ENCODE results near the gene CUL7. TPM values are rescaled to one million over a fixed set of nuclear protein-coding genes. Genes with fewer than 3 reads are reported as not detected.
A peak's percentile ranks its signal among the peaks of the same experiment; 100 is the strongest.

Gene CUL7
- total and polyA plus RNA-seq, 9 of the 15 experiments (the other 6 are each of a cell fraction or from before 2014, with no cell fraction given), result 0.44 to 20.1 (median 8.6) TPM

DNA sequence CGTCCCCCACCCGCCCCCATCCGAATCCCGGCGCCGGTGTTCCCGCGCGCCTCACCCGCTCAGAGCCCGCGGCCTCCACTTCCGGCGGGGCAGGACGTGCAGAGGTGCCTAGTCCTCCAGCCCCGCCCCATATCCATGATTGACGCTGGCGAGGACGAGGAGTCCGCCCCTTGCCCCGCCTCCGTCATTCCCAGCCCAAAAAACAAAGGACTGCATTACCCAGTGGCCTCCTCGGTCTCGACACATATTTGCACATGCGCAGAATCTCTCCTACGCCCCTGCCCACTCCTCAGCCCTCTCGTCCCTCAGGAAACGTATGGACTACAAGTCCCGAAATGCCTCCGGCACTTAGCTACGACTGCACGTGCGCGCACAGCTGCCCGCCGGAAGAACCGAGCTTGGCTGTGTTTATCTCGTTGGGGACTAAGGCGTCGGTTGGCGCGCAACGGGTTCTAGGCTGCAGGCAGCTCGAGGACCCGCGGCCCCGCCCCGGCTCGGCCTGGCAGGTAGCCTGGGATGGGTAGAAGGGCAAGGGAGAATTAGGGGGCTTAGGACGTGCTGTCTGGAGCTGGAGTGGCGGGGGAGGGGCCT is 39.7 kb downstream of the CUL7 start, which contains the start of the genes KLHDC3 and MEA1 (continued):
- TF ChIP-seq, protein P1, sequence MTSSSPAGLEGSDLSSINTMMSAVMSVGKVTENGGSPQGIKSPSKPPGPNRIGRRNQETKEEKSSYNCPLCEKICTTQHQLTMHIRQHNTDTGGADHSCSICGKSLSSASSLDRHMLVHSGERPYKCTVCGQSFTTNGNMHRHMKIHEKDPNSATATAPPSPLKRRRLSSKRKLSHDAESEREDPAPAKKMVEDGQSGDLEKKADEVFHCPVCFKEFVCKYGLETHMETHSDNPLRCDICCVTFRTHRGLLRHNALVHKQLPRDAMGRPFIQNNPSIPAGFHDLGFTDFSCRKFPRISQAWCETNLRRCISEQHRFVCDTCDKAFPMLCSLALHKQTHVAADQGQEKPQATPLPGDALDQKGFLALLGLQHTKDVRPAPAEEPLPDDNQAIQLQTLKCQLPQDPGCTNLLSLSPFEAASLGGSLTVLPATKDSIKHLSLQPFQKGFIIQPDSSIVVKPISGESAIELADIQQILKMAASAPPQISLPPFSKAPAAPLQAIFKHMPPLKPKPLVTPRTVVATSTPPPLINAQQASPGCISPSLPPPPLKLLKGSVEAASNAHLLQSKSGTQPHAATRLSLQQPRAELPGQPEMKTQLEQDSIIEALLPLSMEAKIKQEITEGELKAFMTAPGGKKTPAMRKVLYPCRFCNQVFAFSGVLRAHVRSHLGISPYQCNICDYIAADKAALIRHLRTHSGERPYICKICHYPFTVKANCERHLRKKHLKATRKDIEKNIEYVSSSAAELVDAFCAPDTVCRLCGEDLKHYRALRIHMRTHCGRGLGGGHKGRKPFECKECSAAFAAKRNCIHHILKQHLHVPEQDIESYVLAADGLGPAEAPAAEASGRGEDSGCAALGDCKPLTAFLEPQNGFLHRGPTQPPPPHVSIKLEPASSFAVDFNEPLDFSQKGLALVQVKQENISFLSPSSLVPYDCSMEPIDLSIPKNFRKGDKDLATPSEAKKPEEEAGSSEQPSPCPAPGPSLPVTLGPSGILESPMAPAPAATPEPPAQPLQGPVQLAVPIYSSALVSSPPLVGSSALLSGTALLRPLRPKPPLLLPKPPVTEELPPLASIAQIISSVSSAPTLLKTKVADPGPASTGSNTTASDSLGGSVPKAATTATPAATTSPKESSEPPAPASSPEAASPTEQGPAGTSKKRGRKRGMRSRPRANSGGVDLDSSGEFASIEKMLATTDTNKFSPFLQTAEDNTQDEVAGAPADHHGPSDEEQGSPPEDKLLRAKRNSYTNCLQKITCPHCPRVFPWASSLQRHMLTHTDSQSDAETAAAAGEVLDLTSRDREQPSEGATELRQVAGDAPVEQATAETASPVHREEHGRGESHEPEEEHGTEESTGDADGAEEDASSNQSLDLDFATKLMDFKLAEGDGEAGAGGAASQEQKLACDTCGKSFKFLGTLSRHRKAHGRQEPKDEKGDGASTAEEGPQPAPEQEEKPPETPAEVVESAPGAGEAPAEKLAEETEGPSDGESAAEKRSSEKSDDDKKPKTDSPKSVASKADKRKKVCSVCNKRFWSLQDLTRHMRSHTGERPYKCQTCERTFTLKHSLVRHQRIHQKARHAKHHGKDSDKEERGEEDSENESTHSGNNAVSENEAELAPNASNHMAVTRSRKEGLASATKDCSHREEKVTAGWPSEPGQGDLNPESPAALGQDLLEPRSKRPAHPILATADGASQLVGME (CRISPR knock-in tag; IDR thresholded peaks at IDR 0.05), result 0 out of 2 replicates have a peak, but pooled peaks have one; percentile 54
- TF ChIP-seq EGR1 (conservative IDR thresholded peaks at IDR 0.05) (peak; percentile 49), HDAC2 (IDR thresholded peaks at IDR 0.05) (peak; percentile 27; the same call in 1 of the 2 replicates), C11orf30 (IDR thresholded peaks at IDR 0.05; ENCODE audit: low read depth) (peak; percentile 74), RBFOX2 (IDR thresholded peaks at IDR 0.05; ENCODE audit: low read depth, low read length) (peak; percentile 88), ZNF143 (CRISPR knock-in tag; IDR thresholded peaks at IDR 0.05) (peak; percentile 97), CREM (IDR thresholded peaks at IDR 0.05; ENCODE audit: low read depth) (peak; percentile 96), SAP30 (IDR thresholded peaks at IDR 0.05; ENCODE audit: borderline replicate concordance, insufficient read depth, low read depth, low read length, poor library complexity, severe bottlenecking) (peak; percentile 79), DMBX1 (CRISPR knock-in tag; IDR thresholded peaks at IDR 0.05; ENCODE audit: borderline replicate concordance) (no peak), SRF (CRISPR knock-in tag; IDR thresholded peaks at IDR 0.05) (peak in 1 of 2 experiments; percentile 58; a peak in 1 of 4 replicates), BHLHE40 (IDR thresholded peaks at IDR 0.05; ENCODE audit: low read length) (peak; percentile 100), ATF7 (IDR thresholded peaks at IDR 0.05) (peak; percentile 92), SLC30A9 (CRISPR knock-in tag; IDR thresholded peaks at IDR 0.05) (no peak), ZFP36 (IDR thresholded peaks at IDR 0.05; ENCODE audit: low read depth, low read length, partially characterized antibody) (peak; percentile 24), ESRRA (IDR thresholded peaks at IDR 0.05; ENCODE audit: borderline replicate concordance, low read depth) (peak; percentile 38; the same call in 1 of the 2 replicates), MAZ (CRISPR knock-in tag; conservative IDR thresholded peaks at IDR 0.05 in 1 of 2, IDR thresholded peaks at IDR 0.05 in 1 of 2) (peak; percentile 74 to 75; a peak in 2 of 4 replicates), TRIM24 (IDR thresholded peaks at IDR 0.05) (peak in 1 of 2 experiments; percentile 30; a peak in 1 of 4 replicates), RAD21 (CRISPR knock-in tag; conservative IDR thresholded peaks at IDR 0.05 in 1 of 2, IDR thresholded peaks at IDR 0.05 in 1 of 2) (no peak)
- TF ChIP-seq, protein P2, sequence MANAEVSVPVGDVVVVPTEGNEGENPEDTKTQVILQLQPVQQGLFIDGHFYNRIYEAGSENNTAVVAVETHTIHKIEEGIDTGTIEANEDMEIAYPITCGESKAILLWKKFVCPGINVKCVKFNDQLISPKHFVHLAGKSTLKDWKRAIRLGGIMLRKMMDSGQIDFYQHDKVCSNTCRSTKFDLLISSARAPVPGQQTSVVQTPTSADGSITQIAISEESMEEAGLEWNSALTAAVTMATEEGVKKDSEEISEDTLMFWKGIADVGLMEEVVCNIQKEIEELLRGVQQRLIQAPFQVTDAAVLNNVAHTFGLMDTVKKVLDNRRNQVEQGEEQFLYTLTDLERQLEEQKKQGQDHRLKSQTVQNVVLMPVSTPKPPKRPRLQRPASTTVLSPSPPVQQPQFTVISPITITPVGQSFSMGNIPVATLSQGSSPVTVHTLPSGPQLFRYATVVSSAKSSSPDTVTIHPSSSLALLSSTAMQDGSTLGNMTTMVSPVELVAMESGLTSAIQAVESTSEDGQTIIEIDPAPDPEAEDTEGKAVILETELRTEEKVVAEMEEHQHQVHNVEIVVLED (CRISPR knock-in tag; IDR thresholded peaks at IDR 0.05), result peak; percentile 85
- TF ChIP-seq, protein P3, sequence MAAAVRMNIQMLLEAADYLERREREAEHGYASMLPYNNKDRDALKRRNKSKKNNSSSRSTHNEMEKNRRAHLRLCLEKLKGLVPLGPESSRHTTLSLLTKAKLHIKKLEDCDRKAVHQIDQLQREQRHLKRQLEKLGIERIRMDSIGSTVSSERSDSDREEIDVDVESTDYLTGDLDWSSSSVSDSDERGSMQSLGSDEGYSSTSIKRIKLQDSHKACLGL (CRISPR knock-in tag; IDR thresholded peaks at IDR 0.05; ENCODE audit: borderline replicate concordance, poor library complexity, severe bottlenecking), result peak; percentile 75
